K562 (cell line): ENCODE results near the gene PPAT. TPM values are rescaled to one million over a fixed set of nuclear protein-coding genes. Genes with fewer than 3 reads are reported as not detected.
A peak's percentile ranks its signal among the peaks of the same experiment; 100 is the strongest.

Experiments used
- DLX4 ChIP-seq: fragments of 250-450 bp; sonication (Bioruptor Pico); IDR thresholded peaks from 2 replicates; pipeline ENCODE4 v1.6.1; 2021; ENCODE audit warnings: mild to moderate bottlenecking
- MGA ChIP-seq: fragments of 450-650 bp; IDR thresholded peaks from 2 replicates; pipeline ENCODE4 v1.6.1; 2016; ENCODE audit warnings: mild to moderate bottlenecking, moderate library complexity
- NONO ChIP-seq, 2 experiments: fragments of 200-400 bp in 1 of 2; fragments of 450-650 bp in 1 of 2; formaldehyde crosslinking in 1 of 2; IDR thresholded peaks; 2 replicates each; pipeline ENCODE4 v1.6.1; 2017; ENCODE audit warnings: low read depth in 2 of 2, mild to moderate bottlenecking in 2 of 2, moderate library complexity in 2 of 2, low read length in 1 of 2
- POLR3A ChIP-seq: IDR thresholded peaks from 2 replicates; pipeline ENCODE4 v1.6.1; 2011; ENCODE audit warnings: borderline replicate concordance, mild to moderate bottlenecking, moderate library complexity; ENCODE audit not compliant: insufficient read length, insufficient read depth; ENCODE audit errors: extremely low read depth
- SOX6 ChIP-seq: fragments of 450-650 bp; IDR thresholded peaks from 2 replicates; pipeline ENCODE4 v1.6.1; 2014; ENCODE audit warnings: mild to moderate bottlenecking
- TAL1 ChIP-seq: fragments of 450-650 bp; IDR thresholded peaks from 2 replicates; pipeline ENCODE4 v1.6.1; 2016; ENCODE audit warnings: mild to moderate bottlenecking
- TCF15 ChIP-seq: fragments of 250-450 bp; sonication (Bioruptor Pico); IDR thresholded peaks from 2 replicates; pipeline ENCODE4 v1.8.0; 2022; ENCODE audit warnings: moderate library complexity, mild to moderate bottlenecking, inconsistent platforms
- ZNF512 ChIP-seq: IDR thresholded peaks from 2 replicates; pipeline ENCODE4 v1.6.1; 2016; ENCODE audit warnings: missing genetic modification characterization, missing compliant biosample characterization
- ZNF740 ChIP-seq, 3 experiments: fragments of 200-800 bp in 1 of 3; sonication (Bioruptor generic) in 1 of 3; sonication (generic) in 1 of 3; formaldehyde crosslinking in 1 of 3; IDR thresholded peaks; 2 replicates each; pipeline versions ENCODE4 v1.6.1 to v1.8.0; 2016 to 2022; ENCODE audit warnings: mild to moderate bottlenecking in 2 of 3, missing compliant biosample characterization in 2 of 3, missing genetic modification characterization in 2 of 3, missing genetic modification reagents in 1 of 3
- polyA plus RNA-seq, 8 experiments: library from polyadenylated mRNA; depleted of rRNA in 4 of 8; stranded (reverse) in 5 of 8; unstranded in 3 of 8; fragments of >200 nt; fragmentation: Nextera tagmentation in 2 of 8; fragmentation: Illumina TruSeq in 1 of 8; extraction: Ambion mirVana in 2 of 8; extraction: Trizol in 1 of 8; gene quantifications; 2 replicates each; pipeline versions ENCODE4 v1.2.1 to v1.2.3, GENCODE V29; 2011 to 2014; ENCODE audit warnings: inconsistent platforms in 1 of 8, missing spikeins in 1 of 8
- total RNA-seq, 7 experiments: library from RNA; depleted of rRNA in 6 of 7; stranded (reverse); fragments of >200 nt in 6 of 7; fragmentation: Illumina TruSeq in 2 of 7; extraction: Trizol in 2 of 7; gene quantifications; 2 replicates each; pipeline versions ENCODE4 v1.2.1 to v1.2.3, GENCODE V29; 2011 to 2021; ENCODE audit warnings: low replicate concordance in 1 of 7

Gene PPAT
- total and polyA plus RNA-seq, 9 of the 15 experiments (the other 6 are each of a cell fraction or from before 2014, with no cell fraction given), result 36.2 to 75.8 (median 55.5) TPM

GRCh38 chr4:56435140-56435926 is at the start of gene PPAT (continued):
- TF ChIP-seq MGA, result peak; percentile 97
- TF ChIP-seq ZNF740 (CRISPR knock-in tag; IDR thresholded peaks at IDR 0.05), result peak; percentile 82
- no peak for TF ChIP-seq ZNF740 (tag; IDR thresholded peaks at IDR 0.05)
- no peak for TF ChIP-seq TAL1
- TF ChIP-seq SOX6, result no peak
- peak in 1 of 2 experiments; percentile 97; a peak in 2 of 4 replicates for TF ChIP-seq NONO (IDR thresholded peaks at IDR 0.05; ENCODE audit: low read depth in 2 of 2, low read length in 1 of 2)
- TF ChIP-seq DLX4, result no peak
- no peak for TF ChIP-seq ZNF512 (tag)
- TF ChIP-seq TCF15 (CRISPR knock-in tag), result no peak
- no peak for TF ChIP-seq POLR3A
